GM23338 (cell line): ENCODE results near the gene MYOC. TPM values are rescaled to one million over a fixed set of nuclear protein-coding genes. Genes with fewer than 3 reads are reported as not detected.

Source experiments
- ATAC-seq: fragments of 200-7000 bp; cut with Tn5 transposase; 3 replicates; pipeline ENCODE4 v1.9.1; 2020
- DNase-seq: peaks from one replicate; pipeline ENCODE4 v3.0.0-alpha.2; 2015; ENCODE audit warnings: low spot score
- H2AFZ ChIP-seq: fragments of 200-600 bp; sonication (generic); 2 replicates; pipeline ENCODE4 v1.8.0; 2016; ENCODE audit warnings: antibody characterized with exemption, mild to moderate bottlenecking, moderate library complexity
- H3F3A ChIP-seq: fragments of 200-600 bp; sonication (generic); replicated peaks from 2 replicates; pipeline ENCODE4 v1.8.0; 2017; ENCODE audit warnings: antibody characterized with exemption, mixed run types, low read depth
- H3K27ac ChIP-seq: fragments of 200-600 bp; sonication (generic); 2 replicates; pipeline ENCODE4 v1.6.1; 2016; ENCODE audit warnings: low read depth
- H3K27me3 ChIP-seq: fragments of 200-600 bp; sonication (generic); 2 replicates; pipeline ENCODE4 v1.8.0; 2016; ENCODE audit warnings: mild to moderate bottlenecking, mixed run types, moderate library complexity; ENCODE audit not compliant: insufficient read depth
- H3K36me3 ChIP-seq: fragments of 200-600 bp; sonication (generic); 2 replicates; pipeline ENCODE4 v1.8.0; 2016; ENCODE audit warnings: mild to moderate bottlenecking; ENCODE audit not compliant: insufficient read depth
- H3K4me1 ChIP-seq: fragments of 200-600 bp; sonication (generic); 2 replicates; pipeline ENCODE4 v1.8.0; 2016; ENCODE audit warnings: mild to moderate bottlenecking, moderate library complexity; ENCODE audit not compliant: insufficient read depth
- H3K4me2 ChIP-seq: fragments of 200-600 bp; sonication (generic); 2 replicates; pipeline ENCODE4 v1.7.1; 2017; ENCODE audit warnings: mixed run types
- H3K4me3 ChIP-seq: fragments of 200-600 bp; sonication (generic); 2 replicates; pipeline ENCODE4 v1.6.1; 2016; ENCODE audit warnings: mixed run types
- H3K79me2 ChIP-seq: fragments of 200-600 bp; sonication (generic); replicated peaks from 2 replicates; pipeline ENCODE4 v1.8.0; 2017; ENCODE audit warnings: mild to moderate bottlenecking; ENCODE audit not compliant: insufficient read depth
- H3K9me2 ChIP-seq: fragments of 200-600 bp; sonication (generic); 2 replicates; pipeline ENCODE4 v1.8.0; 2017; ENCODE audit not compliant: insufficient read depth
- H4K20me1 ChIP-seq: fragments of 200-600 bp; sonication (generic); replicated peaks from 2 replicates; pipeline ENCODE4 v1.8.0; 2017; ENCODE audit warnings: mild to moderate bottlenecking; ENCODE audit not compliant: insufficient read depth
- H3K27ac Mint-ChIP-seq: 2 replicates; pipeline ENCODE4 v1.8.0; 2020; ENCODE audit warnings: inconsistent platforms, mild to moderate bottlenecking, moderate library complexity, mixed read lengths
- H3K27me3 Mint-ChIP-seq: 3 replicates; pipeline ENCODE4 v1.8.0; 2022; ENCODE audit warnings: low read depth, mild to moderate bottlenecking, moderate library complexity, mixed read lengths, inconsistent platforms; ENCODE audit not compliant: insufficient read depth, poor library complexity
- H3K36me3 Mint-ChIP-seq: 3 replicates; pipeline ENCODE4 v1.8.0; 2021; ENCODE audit warnings: low read depth, mild to moderate bottlenecking, inconsistent platforms, moderate library complexity, mixed read lengths
- H3K4me1 Mint-ChIP-seq: 3 replicates; pipeline ENCODE4 v1.8.0; 2020; ENCODE audit warnings: mild to moderate bottlenecking, inconsistent platforms, mixed read lengths
- H3K4me3 Mint-ChIP-seq: 3 replicates; pipeline ENCODE4 v1.8.0; 2021; ENCODE audit warnings: moderate library complexity, mild to moderate bottlenecking, inconsistent platforms, mixed read lengths
- H3K9me3 Mint-ChIP-seq: 3 replicates; pipeline ENCODE4 v1.8.0; 2020; ENCODE audit warnings: moderate library complexity, mild to moderate bottlenecking, inconsistent platforms, mixed read lengths
- CREB1 ChIP-seq: fragments of 250-450 bp; sonication (Bioruptor Pico); IDR thresholded peaks from 2 replicates; pipeline ENCODE4 v1.5.0; 2020; ENCODE audit warnings: low read depth, mild to moderate bottlenecking, moderate library complexity
- CTCF ChIP-seq, 2 experiments: fragments of 200-600 bp in 1 of 2; sonication (generic) in 1 of 2; conservative IDR thresholded peaks; 2 replicates each; pipeline versions ENCODE4 v1.5.1 to v1.6.1; 2016 to 2017; ENCODE audit warnings: antibody characterized with exemption in 2 of 2, low read depth in 2 of 2, mild to moderate bottlenecking in 2 of 2, moderate library complexity in 1 of 2
- ETS1 ChIP-seq: IDR thresholded peaks from 2 replicates; pipeline ENCODE4 v1.6.1; 2016; ENCODE audit warnings: antibody characterized with exemption
- EZH2 ChIP-seq: fragments of 200-600 bp; sonication (generic); IDR thresholded peaks from one replicate; pipeline ENCODE4 v1.8.0; 2017; ENCODE audit warnings: antibody characterized with exemption, mild to moderate bottlenecking, low read depth; ENCODE audit not compliant: unreplicated experiment
- EZH2phosphoT487 ChIP-seq: fragments of 200-600 bp; sonication (generic); IDR thresholded peaks from one replicate; pipeline ENCODE4 v1.8.1; 2018; ENCODE audit warnings: antibody characterized with exemption; ENCODE audit not compliant: unreplicated experiment
- JUNB ChIP-seq: IDR thresholded peaks from one replicate; pipeline ENCODE4 v1.6.1; 2016; ENCODE audit warnings: antibody characterized with exemption; ENCODE audit not compliant: unreplicated experiment
- NANOG ChIP-seq: IDR thresholded peaks from 2 replicates; pipeline ENCODE4 v1.6.1; 2016; ENCODE audit warnings: antibody characterized with exemption, borderline replicate concordance
- POLR2AphosphoS5 ChIP-seq: IDR thresholded peaks from 2 replicates; pipeline ENCODE4 v1.6.1; 2016; ENCODE audit warnings: antibody characterized with exemption, low read depth
- REST ChIP-seq: IDR thresholded peaks from one replicate; pipeline ENCODE4 v1.6.1; 2018; ENCODE audit warnings: antibody characterized with exemption; ENCODE audit not compliant: unreplicated experiment
- STAT1 ChIP-seq: IDR thresholded peaks from one replicate; pipeline ENCODE4 v1.6.1; 2016; ENCODE audit warnings: antibody characterized with exemption; ENCODE audit not compliant: unreplicated experiment
- ZNF114 ChIP-seq: fragments of 250-450 bp; sonication (Bioruptor Pico); IDR thresholded peaks from 2 replicates; pipeline ENCODE4 v1.5.0; 2020; ENCODE audit warnings: mild to moderate bottlenecking, moderate library complexity
- ZNF331 ChIP-seq: fragments of 250-450 bp; sonication (Bioruptor Pico); IDR thresholded peaks from 2 replicates; pipeline ENCODE4 v1.5.0; 2020; ENCODE audit warnings: low read depth, mild to moderate bottlenecking, moderate library complexity
- ZNF462 ChIP-seq: fragments of 250-450 bp; sonication (Bioruptor Pico); IDR thresholded peaks from 2 replicates; pipeline ENCODE4 v1.5.0; 2020; ENCODE audit warnings: mild to moderate bottlenecking, moderate library complexity
- polyA plus RNA-seq: library from polyadenylated mRNA; unstranded; fragments of >200 nt; fragmentation: Nextera tagmentation; extraction: Ambion mirVana; gene quantifications from 2 replicates; pipeline ENCODE4 v1.2.1, GENCODE V29; 2016
- total RNA-seq: library from RNA; depleted of rRNA; stranded (reverse); fragments of >200 nt; shearing (Covaris generic); gene quantifications from 2 replicates; pipeline ENCODE4 v1.2.3, GENCODE V29; 2014

The MYOC gene
- total and polyA plus RNA-seq, 2 experiments from 2014 or later = not detected

- Histone ChIP-seq H2AFZ (no peak overlapping the region), H3K4me2 (no peak overlapping the region), H3K4me3 (no peak overlapping the region), H3K4me1 (no peaks in the 10 kb centered on the region), H3K79me2 (no peaks in the 10 kb centered on the region), H3K27me3 (no peaks in the 10 kb centered on the region), H3K36me3 (no peaks in the 10 kb centered on the region), H3F3A (no peaks in the 10 kb centered on the region), H4K20me1 (no peaks in the 10 kb centered on the region), H3K9me2 (no peaks in the 10 kb centered on the region), H3K27ac (no peak overlapping the region)
- ATAC-seq (no peak), DNase-seq (no peak)
- Mint-ChIP-seq H3K4me3 (no peak overlapping the region), H3K9me3 (peaks cover 2% of the 10 kb centered on the region; the same call in 1 of the 3 replicates), H3K4me1 (no peaks in the 10 kb centered on the region), H3K36me3 (no peaks in the 10 kb centered on the region), H3K27ac (no peak overlapping the region), H3K27me3 (no peaks in the 10 kb centered on the region)
- TF ChIP-seq JUNB (no peak), CREB1 (CRISPR knock-in tag) (no peak), POLR2AphosphoS5 (no peak), EZH2phosphoT487 (no peak), NANOG (no peak), STAT1 (no peak), REST (no peak), CTCF (conservative IDR thresholded peaks at IDR 0.05; ENCODE audit: low read depth in 2 of 2) (no peak), EZH2 (no peak), ZNF462 (CRISPR knock-in tag) (no peak), ZNF114 (CRISPR knock-in tag) (no peak), ZNF331 (CRISPR knock-in tag) (no peak), ETS1 (no peak)
These were observed 18.3 kb upstream of the MYOC start for GRCh38 chr1:171670739-171671138.
